ENCODE results near the gene ZRANB1. TPM values are rescaled to one million over a fixed set of nuclear protein-coding genes. Genes with fewer than 3 reads are reported as not detected.

The ZRANB1 gene
- total RNA-seq, 1 donor from 2014 or later: 20.8 TPM

GRCh38 chr10:124993736-124994451 is 52.0 kb downstream of the ZRANB1 start:
- DNase-seq (ENCODE audit: low read depth in 2 of 2): no peak

- DNase-seq (ENCODE audit: low read depth in 2 of 2): no peak
Measured at GRCh38 chr10:124994573-124995473, 52.9 kb downstream of the ZRANB1 start.

- DNase-seq (ENCODE audit: low read depth in 2 of 2): no peak
Measured at GRCh38 chr10:124995605-124996004, 53.7 kb downstream of the ZRANB1 start.

- DNase-seq (ENCODE audit: low read depth in 2 of 2): no peak
Measured at GRCh38 chr10:124996127-124996853, 54.4 kb downstream of the ZRANB1 start.

GRCh38 chr10:124996854-124997215 is 54.9 kb downstream of the ZRANB1 start:
- no peak for DNase-seq (ENCODE audit: low read depth in 2 of 2)

- no peak for DNase-seq (ENCODE audit: low read depth in 2 of 2)
Measured at GRCh38 chr10:124997306-124997705, 55.4 kb downstream of the ZRANB1 start.

GRCh38 chr10:124997771-124998623 is 56.1 kb downstream of the ZRANB1 start:
- DNase-seq (ENCODE audit: low read depth in 2 of 2): no peak

GRCh38 chr10:124998624-124999291 is 56.8 kb downstream of the ZRANB1 start:
- DNase-seq (ENCODE audit: low read depth in 2 of 2): no peak

GRCh38 chr10:124999433-125000365 is 57.8 kb downstream of the ZRANB1 start:
- DNase-seq (ENCODE audit: low read depth in 2 of 2): peak; percentile 54 to 80

GRCh38 chr10:125000366-125001312 is 58.7 kb downstream of the ZRANB1 start:
- DNase-seq (ENCODE audit: low read depth in 2 of 2): no peak

GRCh38 chr10:125001313-125002046 is 59.6 kb downstream of the ZRANB1 start:
- no peak for DNase-seq (ENCODE audit: low read depth in 2 of 2)

GRCh38 chr10:125002047-125002422 is 60.1 kb downstream of the ZRANB1 start:
- DNase-seq (ENCODE audit: low read depth in 2 of 2): no peak

- no peak for DNase-seq (ENCODE audit: low read depth in 2 of 2)
Measured at GRCh38 chr10:125002423-125003145, 60.7 kb downstream of the ZRANB1 start.

- DNase-seq (ENCODE audit: low read depth in 2 of 2): no peak
Measured at GRCh38 chr10:125003146-125003900, 61.4 kb downstream of the ZRANB1 start.

GRCh38 chr10:125003901-125004467 is 62.1 kb downstream of the ZRANB1 start:
- no peak for DNase-seq (ENCODE audit: low read depth in 2 of 2)

Data from lung microvascular endothelial cell (primary cell).